NCI-H526 (cell line): ENCODE data around the gene ZNF883.

Experiments
- DNase-seq, 2 experiments: peaks; one replicate each; lab custom pipeline; 2025; lab: John Stamatoyannopoulos, UW

ZNF883 gene

DNA sequence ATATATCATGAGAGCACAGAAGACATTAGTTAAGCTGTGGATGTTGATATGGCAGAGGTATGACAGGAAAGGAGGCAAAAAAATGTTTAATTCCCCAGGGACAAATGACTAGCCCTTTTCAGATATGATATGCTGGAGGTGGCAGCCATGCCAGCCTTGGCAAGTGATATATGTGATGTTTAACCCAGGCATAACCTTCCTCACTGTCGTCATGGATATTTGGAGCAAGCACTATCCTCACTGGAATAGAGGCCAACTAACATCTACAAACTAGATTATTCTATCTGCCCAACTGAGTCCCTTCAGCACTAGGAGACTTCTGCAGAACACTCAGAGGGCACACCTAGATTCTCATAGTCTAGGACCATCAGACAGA is 94.0 kb downstream of the ZNF883 start:
- no peak for DNase-seq

- DNase-seq, result no peak
Measured at GRCh38 chr9:112917047-112917986, 94.7 kb downstream of the ZNF883 start.

GRCh38 chr9:112914524-112914923 is 97.5 kb downstream of the ZNF883 start:
- DNase-seq, result no peak

GRCh38 chr9:112913326-112913725 is 98.7 kb downstream of the ZNF883 start:
- DNase-seq, result no peak

- no peak for DNase-seq
Measured at GRCh38 chr9:112912636-112913035, 99.4 kb downstream of the ZNF883 start.

DNA sequence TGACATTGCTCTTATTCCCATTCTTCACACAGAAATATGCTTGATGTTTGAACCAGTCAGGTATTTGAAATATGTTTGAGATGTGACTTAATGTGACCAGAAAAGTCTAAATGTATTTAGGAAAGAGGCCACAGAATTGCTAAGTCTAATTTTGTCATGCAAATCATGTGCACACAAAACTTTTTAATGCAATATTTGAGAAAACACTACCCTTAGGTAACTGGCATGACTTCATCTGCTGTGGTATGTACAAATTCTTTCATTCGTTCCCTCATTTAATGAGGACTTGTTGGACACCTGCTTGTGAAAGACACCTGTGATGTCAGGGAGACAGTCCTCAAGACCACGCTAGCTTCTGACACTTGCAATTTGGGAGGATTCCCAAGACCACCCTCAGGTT is 100.3 kb downstream of the ZNF883 start:
- DNase-seq, result no peak
